Panc1 (cell line): ENCODE results near the gene RAPGEF1. TPM values are rescaled to one million over a fixed set of nuclear protein-coding genes. Genes with fewer than 3 reads are reported as not detected.

Source experiments
- ATAC-seq: fragments of 200-7000 bp; cut with Tn5 transposase; 2 replicates; pipeline ENCODE4 v1.9.1; 2020; ENCODE audit warnings: mild to moderate bottlenecking, moderate library complexity
- BruUV-seq: library from RNA; stranded (reverse); fragments of 400-500 nt; replicated peaks from 2 replicates; lab custom pipeline; 2021; lab: Mats Ljungman, UMichigan
- CTCF ChIA-PET: fragments of 300-600 bp; sonication (Branson Sonifier 250); formaldehyde crosslinking; loops from one replicate; lab custom pipeline; 2022; ENCODE audit warnings: antibody characterized with exemption; lab: Charles Lee
- POLR2A ChIA-PET: fragments of 300-600 bp; sonication (Branson Sonifier 250); formaldehyde crosslinking; loops from one replicate; lab custom pipeline; 2022; ENCODE audit warnings: antibody characterized with exemption; lab: Charles Lee
- DNase-seq: peaks from one replicate; pipeline ENCODE4 v3.0.0-alpha.2; 2010; ENCODE audit warnings: low read depth, low spot score
- H3K27ac ChIP-seq: 2 replicates; pipeline ENCODE4 v1.5.1; 2011; ENCODE audit warnings: mild to moderate bottlenecking, low read length, inconsistent platforms
- H3K27me3 ChIP-seq: fragments of 200-500 bp; sonication (Bioruptor generic); 2 replicates; pipeline ENCODE4 v1.6.0; 2014; ENCODE audit warnings: low read length, inconsistent platforms; ENCODE audit not compliant: control insufficient read depth, insufficient read depth
- H3K36me3 ChIP-seq: fragments of 200-500 bp; sonication (Bioruptor generic); 2 replicates; pipeline ENCODE4 v1.5.1; 2014; ENCODE audit warnings: inconsistent platforms, mild to moderate bottlenecking, low read length, moderate library complexity; ENCODE audit not compliant: control insufficient read depth, insufficient read depth
- H3K4me1 ChIP-seq: 2 replicates; pipeline ENCODE4 v1.5.1; 2011; ENCODE audit warnings: inconsistent platforms, mild to moderate bottlenecking, low read length, moderate library complexity; ENCODE audit not compliant: control insufficient read depth, insufficient read depth
- H3K4me3 ChIP-seq, 2 experiments: 2 replicates each; pipeline ENCODE4 v1.5.1; 2011 to 2012; ENCODE audit warnings: low read depth in 2 of 2, low read length in 2 of 2, mild to moderate bottlenecking in 2 of 2, inconsistent platforms in 1 of 2, moderate library complexity in 1 of 2
- H3K9me3 ChIP-seq: fragments of 200-500 bp; sonication (Bioruptor generic); 2 replicates; pipeline ENCODE4 v1.5.1; 2014; ENCODE audit warnings: low read depth, mild to moderate bottlenecking, inconsistent platforms, low read length, moderate library complexity; ENCODE audit not compliant: control insufficient read depth, insufficient read depth
- CTCF ChIP-seq: fragments of 450-650 bp; IDR thresholded peaks from 2 replicates; pipeline ENCODE4 v1.5.1; 2017; ENCODE audit warnings: mild to moderate bottlenecking
- POLR2AphosphoS5 ChIP-seq: IDR thresholded peaks from 2 replicates; pipeline ENCODE4 v1.6.1; 2012; ENCODE audit warnings: mild to moderate bottlenecking, low read depth, low read length, moderate library complexity
- SIN3A ChIP-seq: IDR thresholded peaks from 2 replicates; pipeline ENCODE4 v1.6.1; 2012; ENCODE audit warnings: low read depth, mild to moderate bottlenecking, low read length, moderate library complexity, borderline replicate concordance; ENCODE audit not compliant: insufficient read depth
- TCF7L2 ChIP-seq: IDR thresholded peaks from 2 replicates; pipeline ENCODE4 v1.6.1; 2011; ENCODE audit warnings: mild to moderate bottlenecking, low read depth, low read length, inconsistent platforms
- in situ Hi-C: cut with HindIII; loops from 2 replicates; pipeline ENCODE4 v1.10.0; 2016; ENCODE audit warnings: low sequenced_read_pairs, low pct_unique_long_range_greater_than_20kb
- intact Hi-C: fragments of 100-400 bp; cut with micrococcal nuclease; formaldehyde crosslinking; loops from one replicate; pipeline ENCODE4 v1.10.0; 2022; ENCODE audit not compliant: unreplicated experiment
- total RNA-seq: library from RNA; stranded (reverse); gene quantifications from one replicate; pipeline ENCODE4 v1.2.1, GENCODE V29; 2021; ENCODE audit not compliant: unreplicated experiment
- TF ChIP-seq, protein P1 (sequence below), 2 experiments: IDR thresholded peaks; 2 replicates each; pipeline ENCODE4 v1.6.1; 2011 to 2012; ENCODE audit warnings: low read depth in 2 of 2, control low read depth in 1 of 2, low read length in 1 of 2, mild to moderate bottlenecking in 1 of 2, moderate library complexity in 1 of 2; ENCODE audit not compliant: insufficient read depth in 1 of 2

The RAPGEF1 gene
- total RNA-seq, 1 experiment from 2014 or later: 86.8 TPM

GRCh38 chr9:131651599-131651998 lies 88.3 kb downstream of the RAPGEF1 start:
- in situ Hi-C loops (no loop called here), intact Hi-C loops (no loop called here)
- DNase-seq (no peak), ATAC-seq (no peak)
- H3K27me3 ChIP-seq: no peaks in the 10 kb centered on the region
- H3K4me3 ChIP-seq: no peak overlapping the region
- H3K36me3 ChIP-seq: no peaks in the 10 kb centered on the region
- ChIA-PET CTCF (interaction anchor here (0.6 kb wide), 1 partner anchor 87 kb away, joined by 4 read pairs; no protein-coding TSS in a partner anchor), POLR2A (no interaction called here)
- no peak overlapping the region for H3K27ac ChIP-seq
- TF ChIP-seq SIN3A: no peak
- TF ChIP-seq POLR2AphosphoS5: no peak
- TF ChIP-seq TCF7L2: no peak
- H3K9me3 ChIP-seq: no peaks in the 10 kb centered on the region
- peaks cover 20% of the 10 kb centered on the region for H3K4me1 ChIP-seq
- no TSS peak for BruUV-seq

DNA sequence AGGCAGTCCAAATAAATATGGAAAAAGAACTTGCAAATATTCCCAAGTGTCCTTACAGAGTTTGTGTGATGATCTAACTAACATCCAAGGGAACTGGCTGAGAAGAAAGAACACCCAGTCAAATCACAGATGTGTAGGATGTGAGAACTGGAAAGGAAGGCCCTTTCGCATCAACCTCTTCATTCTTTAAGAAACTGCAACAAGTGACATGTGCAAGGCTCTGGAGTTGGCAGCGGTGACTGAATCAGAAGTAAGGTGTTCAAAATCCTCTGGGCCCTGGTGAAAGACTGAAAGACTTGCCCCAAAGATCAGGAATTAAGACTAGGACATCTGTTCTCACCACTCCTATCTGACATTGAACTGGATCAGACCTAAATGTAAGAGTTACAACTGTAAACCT lies 88.7 kb downstream of the RAPGEF1 start:
- in situ Hi-C loops: no loop called here
- no peak overlapping the region for H3K4me3 ChIP-seq
- no TSS peak for BruUV-seq
- intact Hi-C loops: no loop called here
- no peaks in the 10 kb centered on the region for H3K36me3 ChIP-seq
- H3K27me3 ChIP-seq: no peaks in the 10 kb centered on the region
- no peak for ATAC-seq
- TF ChIP-seq, protein P1, sequence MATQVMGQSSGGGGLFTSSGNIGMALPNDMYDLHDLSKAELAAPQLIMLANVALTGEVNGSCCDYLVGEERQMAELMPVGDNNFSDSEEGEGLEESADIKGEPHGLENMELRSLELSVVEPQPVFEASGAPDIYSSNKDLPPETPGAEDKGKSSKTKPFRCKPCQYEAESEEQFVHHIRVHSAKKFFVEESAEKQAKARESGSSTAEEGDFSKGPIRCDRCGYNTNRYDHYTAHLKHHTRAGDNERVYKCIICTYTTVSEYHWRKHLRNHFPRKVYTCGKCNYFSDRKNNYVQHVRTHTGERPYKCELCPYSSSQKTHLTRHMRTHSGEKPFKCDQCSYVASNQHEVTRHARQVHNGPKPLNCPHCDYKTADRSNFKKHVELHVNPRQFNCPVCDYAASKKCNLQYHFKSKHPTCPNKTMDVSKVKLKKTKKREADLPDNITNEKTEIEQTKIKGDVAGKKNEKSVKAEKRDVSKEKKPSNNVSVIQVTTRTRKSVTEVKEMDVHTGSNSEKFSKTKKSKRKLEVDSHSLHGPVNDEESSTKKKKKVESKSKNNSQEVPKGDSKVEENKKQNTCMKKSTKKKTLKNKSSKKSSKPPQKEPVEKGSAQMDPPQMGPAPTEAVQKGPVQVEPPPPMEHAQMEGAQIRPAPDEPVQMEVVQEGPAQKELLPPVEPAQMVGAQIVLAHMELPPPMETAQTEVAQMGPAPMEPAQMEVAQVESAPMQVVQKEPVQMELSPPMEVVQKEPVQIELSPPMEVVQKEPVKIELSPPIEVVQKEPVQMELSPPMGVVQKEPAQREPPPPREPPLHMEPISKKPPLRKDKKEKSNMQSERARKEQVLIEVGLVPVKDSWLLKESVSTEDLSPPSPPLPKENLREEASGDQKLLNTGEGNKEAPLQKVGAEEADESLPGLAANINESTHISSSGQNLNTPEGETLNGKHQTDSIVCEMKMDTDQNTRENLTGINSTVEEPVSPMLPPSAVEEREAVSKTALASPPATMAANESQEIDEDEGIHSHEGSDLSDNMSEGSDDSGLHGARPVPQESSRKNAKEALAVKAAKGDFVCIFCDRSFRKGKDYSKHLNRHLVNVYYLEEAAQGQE (IDR thresholded peaks at IDR 0.05; ENCODE audit: insufficient read depth in 1 of 2, low read depth in 2 of 2, low read length in 1 of 2): no peak
- no peak for TF ChIP-seq CTCF
- TF ChIP-seq SIN3A: no peak
- TF ChIP-seq POLR2AphosphoS5: no peak
- TF ChIP-seq TCF7L2: no peak
- H3K27ac ChIP-seq: 0 out of 2 replicates have a peak overlapping the region, but pooled peaks have one; percentile 29
- ChIA-PET CTCF (no interaction called here), POLR2A (no interaction called here)
- peaks cover 15% of the 10 kb centered on the region for H3K4me1 ChIP-seq
- H3K9me3 ChIP-seq: no peaks in the 10 kb centered on the region
- DNase-seq: no peak

GRCh38 chr9:131650254-131650653 lies 89.6 kb downstream of the RAPGEF1 start:
- ChIA-PET CTCF (no interaction called here), POLR2A (no interaction called here)
- no peaks in the 10 kb centered on the region for H3K27me3 ChIP-seq
- no peak for ATAC-seq
- no peak overlapping the region for H3K27ac ChIP-seq
- no TSS peak for BruUV-seq
- intact Hi-C loops (no loop called here), in situ Hi-C loops (no loop called here)
- H3K4me3 ChIP-seq: no peak overlapping the region
- TF ChIP-seq CTCF (no peak), SIN3A (no peak), POLR2AphosphoS5 (no peak), TCF7L2 (no peak)
- TF ChIP-seq, protein P1 (IDR thresholded peaks at IDR 0.05; ENCODE audit: insufficient read depth in 1 of 2, low read depth in 2 of 2, low read length in 1 of 2): no peak
- no peaks in the 10 kb centered on the region for H3K36me3 ChIP-seq
- DNase-seq: no peak
- peaks cover 10% of the 10 kb centered on the region for H3K4me1 ChIP-seq
- H3K9me3 ChIP-seq: no peaks in the 10 kb centered on the region
